Suprapubic skin (tissue), 4 donors: Measurements from ENCODE around the gene TIMM44. TPM values are rescaled to one million over a fixed set of nuclear protein-coding genes. Genes with fewer than 3 reads are reported as not detected.
A peak's percentile ranks its signal among the peaks of the same experiment; 100 is the strongest.
"Not testable (repeated sequence)": the region's sequence is repeated elsewhere in the genome, so short reads cannot be mapped to it uniquely, and the experiment has no call there.

Experiments used
- DNase-seq, 2 donors: peaks; one replicate each; pipeline ENCODE4 v3.0.0-alpha.2; 2019; ENCODE audit warnings: low spot score in 2 of 2
- H3K27ac ChIP-seq: fragments of 200-600 bp; sonication (generic); one replicate; pipeline ENCODE4 v1.5.1; 2019
- H3K27me3 ChIP-seq: fragments of 200-600 bp; sonication (generic); one replicate; pipeline ENCODE4 v1.5.1; 2019
- H3K36me3 ChIP-seq: fragments of 200-600 bp; sonication (generic); one replicate; pipeline ENCODE4 v1.5.1; 2019
- H3K4me1 ChIP-seq: fragments of 200-600 bp; sonication (generic); one replicate; pipeline ENCODE4 v1.5.1; 2019
- H3K4me3 ChIP-seq: fragments of 200-600 bp; sonication (generic); one replicate; pipeline ENCODE4 v1.5.1; 2019; ENCODE audit warnings: mild to moderate bottlenecking
- H3K9me3 ChIP-seq: fragments of 200-600 bp; sonication (generic); one replicate; pipeline ENCODE4 v1.5.1; 2019
- EP300 ChIP-seq: sonication (generic); formaldehyde crosslinking; IDR thresholded peaks from one replicate; pipeline ENCODE4 v1.6.1; 2017; ENCODE audit warnings: antibody characterized with exemption
- POLR2A ChIP-seq, 2 donors: fragments of 450-650 bp; IDR thresholded peaks; one replicate each; pipeline ENCODE4 v1.6.1; 2017; ENCODE audit warnings: antibody characterized with exemption in 2 of 2, mild to moderate bottlenecking in 2 of 2, moderate library complexity in 2 of 2
- POLR2AphosphoS5 ChIP-seq, 3 donors: sonication (generic); formaldehyde crosslinking; IDR thresholded peaks; one replicate each; pipeline ENCODE4 v1.6.1; 2017; ENCODE audit warnings: antibody characterized with exemption in 3 of 3
- WGBS: methylation state at CpG from one replicate; pipeline ENCODE4 v1.1.5; 2018; 5-methylcytosine and 5-hydroxymethylcytosine counted together
- total RNA-seq, 4 donors: library from RNA; depleted of rRNA; stranded (reverse); fragments of >200 nt; gene quantifications; one replicate each; pipeline ENCODE4 v1.1.0, GENCODE V29; 2016
- TF ChIP-seq, protein P1 (sequence below), 2 donors: fragments of 200-600 bp in 1 of 2; fragments of 450-650 bp in 1 of 2; sonication (generic) in 1 of 2; IDR thresholded peaks; one replicate each; pipeline ENCODE4 v1.5.1; 2016 to 2019; ENCODE audit warnings: antibody characterized with exemption in 2 of 2, mild to moderate bottlenecking in 1 of 2, moderate library complexity in 1 of 2

Gene TIMM44
- total RNA-seq, 4 donors from 2014 or later, result 34.6 to 85.1 (median 54.5) TPM

DNA sequence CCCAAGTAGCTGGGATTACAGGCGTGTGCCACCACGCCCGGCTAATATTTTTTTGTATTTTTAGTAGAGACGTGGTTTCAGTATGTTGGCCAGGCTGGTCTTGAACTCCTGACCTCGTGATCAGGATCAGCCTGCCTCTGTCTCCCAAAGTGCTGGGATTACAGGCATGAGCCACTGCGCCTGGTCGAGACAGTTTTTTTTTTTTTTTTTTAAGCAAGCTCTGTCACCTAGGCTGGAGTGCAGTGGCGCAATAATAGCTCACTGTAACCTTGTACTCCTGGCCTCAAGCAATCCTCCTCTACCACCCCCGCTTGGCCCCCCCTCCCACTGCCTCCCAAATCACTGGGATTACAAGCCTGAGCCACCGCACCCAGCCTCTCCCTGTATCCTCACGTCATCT lies 46.2 kb downstream of the TIMM44 start:
- Histone ChIP-seq H3K27ac (peak overlapping the region; percentile 11), H3K4me1 (peaks cover 42% of the 10 kb centered on the region), H3K9me3 (no peaks in the 10 kb centered on the region), H3K27me3 (no peaks in the 10 kb centered on the region), H3K36me3 (peaks cover 9% of the 10 kb centered on the region), H3K4me3 (no peak overlapping the region)
- 53% methylated on average over 11 of the region's 11 CpGs for WGBS
- no peak for DNase-seq
- no peak for TF ChIP-seq EP300
- TF ChIP-seq POLR2A (IDR thresholded peaks at IDR 0.05), result no peak
- no peak for TF ChIP-seq POLR2AphosphoS5 (IDR thresholded peaks at IDR 0.05)
- TF ChIP-seq, protein P1, sequence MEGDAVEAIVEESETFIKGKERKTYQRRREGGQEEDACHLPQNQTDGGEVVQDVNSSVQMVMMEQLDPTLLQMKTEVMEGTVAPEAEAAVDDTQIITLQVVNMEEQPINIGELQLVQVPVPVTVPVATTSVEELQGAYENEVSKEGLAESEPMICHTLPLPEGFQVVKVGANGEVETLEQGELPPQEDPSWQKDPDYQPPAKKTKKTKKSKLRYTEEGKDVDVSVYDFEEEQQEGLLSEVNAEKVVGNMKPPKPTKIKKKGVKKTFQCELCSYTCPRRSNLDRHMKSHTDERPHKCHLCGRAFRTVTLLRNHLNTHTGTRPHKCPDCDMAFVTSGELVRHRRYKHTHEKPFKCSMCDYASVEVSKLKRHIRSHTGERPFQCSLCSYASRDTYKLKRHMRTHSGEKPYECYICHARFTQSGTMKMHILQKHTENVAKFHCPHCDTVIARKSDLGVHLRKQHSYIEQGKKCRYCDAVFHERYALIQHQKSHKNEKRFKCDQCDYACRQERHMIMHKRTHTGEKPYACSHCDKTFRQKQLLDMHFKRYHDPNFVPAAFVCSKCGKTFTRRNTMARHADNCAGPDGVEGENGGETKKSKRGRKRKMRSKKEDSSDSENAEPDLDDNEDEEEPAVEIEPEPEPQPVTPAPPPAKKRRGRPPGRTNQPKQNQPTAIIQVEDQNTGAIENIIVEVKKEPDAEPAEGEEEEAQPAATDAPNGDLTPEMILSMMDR (IDR thresholded peaks at IDR 0.05), result no peak

DNA sequence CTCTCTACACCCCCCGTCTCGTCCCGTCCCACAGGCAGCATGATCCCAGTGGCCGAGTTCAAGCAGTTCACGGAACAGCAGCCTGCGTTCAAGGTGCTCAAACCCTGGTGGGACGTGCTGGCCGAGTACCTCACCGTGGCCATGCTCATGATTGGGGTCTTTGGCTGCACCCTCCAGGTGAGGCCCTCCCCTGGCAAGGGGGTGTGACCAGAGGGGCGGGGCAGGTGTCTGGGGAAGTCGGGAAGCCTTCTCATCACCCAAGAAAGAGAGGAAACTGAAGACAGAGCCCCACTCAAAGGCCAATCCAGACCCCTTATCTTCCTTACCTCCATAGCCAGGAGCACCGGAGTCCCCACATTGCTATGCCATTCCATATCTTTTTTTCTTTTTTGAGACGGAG lies 47.9 kb downstream of the TIMM44 start:
- DNase-seq, result no peak
- H3K9me3 ChIP-seq, result no peaks in the 10 kb centered on the region
- peaks cover 9% of the 10 kb centered on the region for H3K36me3 ChIP-seq
- no peak overlapping the region for H3K27ac ChIP-seq
- TF ChIP-seq, protein P1 (IDR thresholded peaks at IDR 0.05), result no peak
- TF ChIP-seq POLR2A (IDR thresholded peaks at IDR 0.05), result no peak
- no peak for TF ChIP-seq POLR2AphosphoS5 (IDR thresholded peaks at IDR 0.05)
- TF ChIP-seq EP300, result no peak
- 83% methylated on average over 12 of the region's 13 CpGs for WGBS
- H3K4me3 ChIP-seq, result no peak overlapping the region
- H3K27me3 ChIP-seq, result no peaks in the 10 kb centered on the region
- H3K4me1 ChIP-seq, result peaks cover 28% of the 10 kb centered on the region

DNA sequence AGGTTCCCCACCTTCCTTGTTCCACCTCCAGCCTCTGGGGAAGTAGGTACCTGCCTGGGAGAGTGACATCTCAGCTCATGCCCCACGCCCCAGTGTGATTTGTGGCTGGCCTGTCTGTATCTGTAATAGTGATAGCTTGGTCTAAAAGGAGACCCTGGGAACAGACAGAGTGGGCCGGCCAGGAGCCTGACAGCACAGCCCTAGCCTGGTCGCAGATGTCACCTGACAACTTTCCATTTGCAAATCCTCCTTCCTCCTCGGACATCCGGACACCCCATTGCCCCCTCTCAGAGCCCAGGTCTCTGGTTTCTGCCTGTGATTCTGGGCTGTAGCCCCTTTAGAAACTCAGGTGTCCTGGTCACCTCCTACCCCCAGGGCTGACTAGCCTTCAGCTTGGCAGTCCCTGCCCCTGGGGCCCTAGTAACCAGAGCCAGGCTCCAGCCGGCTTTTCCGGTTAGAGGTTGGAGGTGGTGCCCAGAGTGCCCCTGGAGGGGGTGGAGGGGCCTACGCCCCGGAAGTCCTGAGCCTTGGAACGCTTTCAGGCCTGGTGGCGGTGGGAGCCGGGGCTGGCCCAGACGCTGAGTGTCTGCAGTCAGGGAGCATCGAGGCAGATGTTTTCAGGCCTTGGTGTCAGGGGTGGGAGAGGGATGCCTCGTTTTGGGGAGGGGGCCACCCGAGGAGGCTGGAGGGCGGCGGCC lies 48.7 kb downstream of the TIMM44 start:
- WGBS, result 54% methylated on average over 4 of the region's 18 CpGs
- Histone ChIP-seq H3K27me3 (no peaks in the 10 kb centered on the region), H3K4me3 (no peak overlapping the region), H3K36me3 (peaks cover 9% of the 10 kb centered on the region), H3K27ac (peak overlapping the region; percentile 15), H3K4me1 (peaks cover 19% of the 10 kb centered on the region), H3K9me3 (no peaks in the 10 kb centered on the region)
- DNase-seq, result no peak
- TF ChIP-seq POLR2A (IDR thresholded peaks at IDR 0.05), result no peak
- TF ChIP-seq POLR2AphosphoS5 (IDR thresholded peaks at IDR 0.05), result no peak

DNA sequence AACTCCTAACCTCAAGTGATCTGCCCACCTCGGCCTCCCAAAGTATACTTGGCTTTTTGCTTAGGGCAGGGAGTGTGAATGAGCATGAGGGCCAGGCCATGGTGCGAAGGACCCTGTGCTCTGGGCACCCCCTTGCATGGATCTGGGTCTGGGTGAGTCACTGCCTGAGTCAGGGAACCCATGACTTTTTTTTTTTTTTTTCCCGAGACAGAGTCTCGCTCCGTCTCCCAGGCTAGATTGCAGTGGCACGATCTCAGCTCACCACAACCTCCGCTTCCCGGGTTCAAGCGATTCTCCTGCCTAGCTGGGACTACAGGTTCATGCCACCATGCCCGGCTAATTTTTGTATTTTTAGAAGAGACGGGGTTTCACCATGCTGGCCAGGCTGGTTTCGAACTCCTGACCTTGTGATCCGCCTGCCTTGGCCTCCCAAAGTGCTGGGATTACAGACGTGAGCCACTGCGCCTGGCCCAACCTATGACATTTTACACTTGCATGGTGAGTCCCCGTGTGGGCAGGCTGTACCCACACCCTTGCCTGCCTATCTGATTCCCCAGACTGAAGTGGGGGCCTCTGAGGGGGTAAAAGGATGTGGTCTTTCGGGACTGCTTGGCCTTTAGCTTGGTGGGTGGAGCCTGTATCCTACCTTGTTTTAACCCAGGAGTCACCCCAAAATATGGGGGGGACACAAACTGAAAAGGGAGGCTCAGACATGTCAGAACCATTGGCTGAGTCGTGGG lies 49.9 kb downstream of the TIMM44 start:
- H3K4me3 ChIP-seq, H3K36me3 ChIP-seq, H3K9me3 ChIP-seq, H3K27me3 ChIP-seq, H3K27ac ChIP-seq, DNase-seq: not testable (repeated sequence)
- 85% methylated on average over 17 of the region's 18 CpGs for WGBS
- H3K4me1 ChIP-seq, result peaks cover 27% of the 10 kb centered on the region

DNA sequence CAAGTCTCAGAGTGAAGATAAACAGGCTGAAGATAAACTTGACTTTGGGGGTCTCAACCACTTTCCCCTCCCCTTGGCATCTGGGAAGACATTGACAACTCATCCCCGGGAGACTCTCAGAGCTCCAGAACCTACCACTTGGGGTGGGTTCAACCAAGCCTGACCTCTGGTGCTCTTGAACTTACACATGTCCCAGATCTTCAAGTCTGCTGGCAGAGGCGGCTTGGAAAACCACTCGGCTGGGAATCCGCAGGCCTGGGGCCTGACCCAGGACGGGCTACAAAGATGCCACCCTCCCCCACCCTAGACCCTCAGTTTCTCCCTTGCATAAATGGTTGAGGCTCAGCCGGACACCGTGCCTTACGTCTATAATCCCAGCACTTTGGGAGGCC lies 54.6 kb downstream of the TIMM44 start:
- Histone ChIP-seq H3K27ac (peak overlapping the region; percentile 18), H3K4me3 (peak overlapping the region; percentile 57), H3K9me3 (no peaks in the 10 kb centered on the region), H3K4me1 (peaks cover 17% of the 10 kb centered on the region), H3K36me3 (no peaks in the 10 kb centered on the region), H3K27me3 (peaks cover 10% of the 10 kb centered on the region)
- WGBS, result 70% methylated on average over 8 of the region's 8 CpGs
- TF ChIP-seq, protein P1 (IDR thresholded peaks at IDR 0.05), result no peak
- no peak for TF ChIP-seq POLR2A (IDR thresholded peaks at IDR 0.05)
- no peak for TF ChIP-seq POLR2AphosphoS5 (IDR thresholded peaks at IDR 0.05)
- TF ChIP-seq EP300, result no peak
- no peak for DNase-seq

DNA sequence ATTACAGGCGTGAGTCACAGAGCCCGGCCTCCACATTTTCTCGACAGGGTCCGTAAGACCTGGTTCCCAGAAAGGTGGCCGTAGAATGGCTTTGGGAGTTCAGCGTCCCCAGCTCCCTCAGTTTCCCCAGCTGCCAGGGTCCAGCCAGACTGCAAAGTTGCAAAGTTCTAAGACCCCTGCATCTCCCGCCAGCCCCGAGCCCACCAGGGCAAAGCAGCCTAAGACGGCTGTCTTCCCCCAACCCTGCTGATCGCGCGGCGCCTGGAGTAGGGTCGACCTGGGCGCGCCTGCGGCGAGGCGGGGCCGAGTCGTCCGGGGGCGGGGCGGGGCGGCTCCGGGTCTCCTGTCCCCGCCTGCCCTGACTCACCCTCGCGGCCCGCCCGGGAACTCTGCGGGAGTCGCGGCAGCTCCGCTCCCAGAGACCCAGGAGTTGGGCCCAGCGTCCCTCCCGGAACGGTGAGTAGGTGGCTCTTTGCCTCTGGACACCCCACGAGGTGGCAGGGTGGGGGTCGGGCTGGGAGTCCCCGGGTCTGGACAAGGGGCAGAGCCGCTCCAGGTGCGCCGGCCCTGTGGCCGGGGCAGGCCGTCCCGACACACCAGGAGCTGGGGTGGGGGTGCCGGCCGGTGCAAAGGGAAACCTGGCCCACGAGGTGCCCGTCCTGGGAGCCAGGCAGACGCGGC lies 55.2 kb downstream of the TIMM44 start, which contains the start of gene LRRC8E:
TSS of gene LRRC8E (plus strand) at position 366 of the 681 bp plus-strand sequence. CDS start 7,094 bp downstream, outside the sequence.
- H3K27me3 ChIP-seq, result peaks cover 10% of the 10 kb centered on the region
- WGBS, result 15% methylated on average over 12 of the region's 53 CpGs

More for the DNA sequence above, 55.2 kb downstream of the TIMM44 start, which contains the start of gene LRRC8E:
- Histone ChIP-seq H3K9me3 (no peaks in the 10 kb centered on the region), H3K4me3 (peak within 1 kb of the TSS; percentile 57), H3K27ac (peak within 1 kb of the TSS; percentile 18), H3K4me1 (peaks cover 17% of the 10 kb centered on the region), H3K36me3 (no peaks in the 10 kb centered on the region)
- no peak for TF ChIP-seq POLR2AphosphoS5 (IDR thresholded peaks at IDR 0.05)
- no peak for TF ChIP-seq EP300
- no peak for TF ChIP-seq POLR2A (IDR thresholded peaks at IDR 0.05)
- peak in 1 of 2 donors; percentile 69 for DNase-seq
